Activated T-cell treated with anti-CD3 and anti-CD28 coated beads, Interleukin-2, amount 50 U/mL, for 48 hours (primary cell): ENCODE measurements around the gene ATP12A.
A peak's percentile ranks its signal among the peaks of the same experiment; 100 is the strongest.

Source experiments
- DNase-seq, 2 experiments: peaks; one replicate each; pipeline ENCODE4 v3.0.0-alpha.2; 2020

ATP12A gene

DNA sequence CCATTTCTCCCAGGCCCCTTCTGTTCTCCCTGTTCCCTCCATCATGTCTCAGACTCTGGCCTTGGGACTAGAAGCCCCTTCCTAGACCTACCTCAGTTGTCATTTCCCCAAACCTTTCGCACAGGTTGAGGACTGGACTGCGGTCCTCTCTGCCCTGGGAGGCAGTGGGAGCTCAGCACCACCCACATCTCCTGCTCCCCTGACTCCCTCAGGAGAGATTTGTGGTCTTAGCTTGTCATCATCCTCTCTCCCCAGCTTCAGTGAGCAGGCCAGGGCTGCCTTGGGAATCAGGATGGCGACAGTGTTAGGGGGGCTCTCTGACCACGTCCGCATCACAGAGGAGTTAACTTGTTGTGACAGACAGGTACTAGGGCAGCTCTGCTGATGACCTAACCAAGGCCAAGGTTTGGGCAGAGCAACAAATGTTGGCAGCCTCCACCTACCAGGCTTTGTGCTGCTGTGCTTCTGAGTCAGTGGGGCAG, 58.2 kb downstream of the ATP12A start:
- DNase-seq, result no peak

DNA sequence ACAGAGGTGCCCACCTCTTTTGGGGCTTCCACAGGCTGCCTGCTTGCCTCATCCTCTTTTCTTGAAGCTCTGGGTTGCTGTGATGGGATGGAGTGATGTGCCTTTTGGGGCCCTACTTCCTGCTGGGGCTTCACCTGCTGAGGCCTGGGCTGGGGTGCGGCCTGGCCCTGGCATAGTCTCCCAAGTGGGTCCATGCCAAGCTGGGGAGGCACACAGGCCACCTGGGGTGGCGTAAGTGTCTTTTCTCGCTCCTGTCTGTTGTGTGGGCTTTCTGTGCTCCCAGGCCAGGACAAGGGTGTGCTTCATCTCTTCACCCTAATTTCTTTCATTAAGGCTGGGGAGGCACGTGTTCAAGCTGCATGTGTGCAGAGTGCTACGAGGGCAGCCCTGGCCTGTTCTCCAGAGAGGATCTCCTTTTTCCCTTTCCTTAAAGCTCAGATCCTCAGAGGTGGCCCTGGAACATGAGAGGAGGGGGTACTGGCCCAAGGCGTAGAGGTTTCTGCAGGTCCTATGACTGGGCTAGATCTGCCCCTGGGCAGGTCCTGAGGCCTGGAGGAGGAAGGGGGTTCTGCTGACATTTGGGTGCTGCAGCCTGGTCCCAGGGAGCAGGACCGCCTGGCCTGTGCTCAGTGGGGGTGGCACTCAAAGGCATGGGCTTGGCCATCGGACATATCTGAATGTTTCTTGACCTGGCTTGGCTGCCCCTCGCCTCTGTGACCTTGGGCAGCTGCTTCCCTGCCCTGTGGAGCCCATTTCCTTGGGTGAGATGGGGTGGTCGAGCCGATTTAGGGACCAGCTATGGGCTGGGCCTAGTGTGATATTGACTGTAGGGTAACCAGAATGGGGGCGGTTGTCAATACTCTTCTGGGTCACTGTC, 60.0 kb downstream of the ATP12A start:
- DNase-seq, result no peak

DNA sequence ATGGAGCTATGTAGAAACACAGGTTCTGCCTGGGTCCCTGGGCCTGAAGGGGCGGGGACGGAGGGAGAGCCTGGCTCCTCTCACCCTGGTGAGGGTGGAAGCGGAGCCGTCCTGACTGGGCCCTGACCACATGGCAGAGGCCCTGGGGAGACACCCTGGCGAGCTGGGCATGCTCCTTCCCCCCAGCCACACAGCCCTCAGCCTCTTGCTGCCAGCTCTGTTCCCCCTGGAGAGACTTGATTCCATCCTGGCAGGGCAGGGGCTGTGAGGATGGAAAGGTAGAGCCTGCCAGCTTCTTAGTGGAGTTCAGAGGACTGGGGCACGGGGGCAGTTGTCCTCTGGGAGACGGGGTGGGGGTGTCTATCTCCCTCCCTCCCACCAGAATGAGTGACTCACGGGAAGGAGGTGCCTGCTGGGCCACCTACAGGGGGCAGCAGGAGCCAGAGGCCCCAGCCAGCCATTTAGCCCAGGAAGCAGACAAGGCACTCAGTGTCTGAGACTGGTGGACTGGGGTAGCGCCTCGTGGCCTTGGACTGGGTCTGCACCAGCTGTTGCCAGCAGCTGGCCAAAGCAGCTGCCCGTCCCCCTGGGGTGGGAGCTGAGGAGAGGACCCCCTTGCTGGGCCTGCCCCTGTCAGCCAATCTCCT, 60.9 kb downstream of the ATP12A start:
- no peak for DNase-seq

DNA sequence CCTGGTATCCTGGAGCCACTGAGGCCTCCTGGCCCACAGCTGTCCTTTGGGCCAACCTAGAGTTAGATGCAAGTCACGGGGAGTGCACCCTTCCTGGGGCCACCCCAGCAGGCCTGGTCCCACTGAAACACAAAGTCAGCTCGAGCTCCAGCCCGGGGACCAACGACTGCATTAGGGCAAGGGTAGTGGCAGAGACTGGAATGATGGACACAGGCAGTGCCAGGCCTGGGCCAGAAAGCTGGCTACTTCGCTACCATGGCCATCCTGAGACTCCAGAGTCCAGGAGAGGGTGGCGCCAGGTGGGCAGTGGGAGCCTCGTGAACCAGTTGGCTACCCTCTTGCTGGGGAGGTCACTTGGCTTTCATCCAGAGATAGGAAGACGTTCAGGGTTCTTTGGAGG, 61.6 kb downstream of the ATP12A start:
- no peak for DNase-seq

DNA sequence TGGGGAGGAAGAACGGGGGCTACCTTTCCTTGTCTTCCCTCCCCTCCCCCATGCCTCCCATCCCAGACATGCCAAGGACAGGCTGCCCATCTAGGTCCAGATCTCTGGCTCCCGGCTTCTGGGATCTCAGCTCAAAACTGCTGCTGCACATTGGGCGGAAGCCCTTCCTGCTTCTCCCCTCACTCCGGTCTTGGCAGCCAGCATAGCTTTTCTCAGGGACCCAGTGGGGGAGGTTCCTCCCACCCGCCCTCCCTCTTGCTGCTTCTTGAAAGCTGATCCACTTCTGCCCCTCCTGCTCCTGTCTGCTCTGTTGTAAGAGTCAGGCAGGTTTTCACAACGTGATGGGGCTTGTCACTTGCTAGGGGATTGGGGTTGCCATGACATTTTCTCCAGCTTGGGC, 62.1 kb downstream of the ATP12A start:
- no peak for DNase-seq

DNA sequence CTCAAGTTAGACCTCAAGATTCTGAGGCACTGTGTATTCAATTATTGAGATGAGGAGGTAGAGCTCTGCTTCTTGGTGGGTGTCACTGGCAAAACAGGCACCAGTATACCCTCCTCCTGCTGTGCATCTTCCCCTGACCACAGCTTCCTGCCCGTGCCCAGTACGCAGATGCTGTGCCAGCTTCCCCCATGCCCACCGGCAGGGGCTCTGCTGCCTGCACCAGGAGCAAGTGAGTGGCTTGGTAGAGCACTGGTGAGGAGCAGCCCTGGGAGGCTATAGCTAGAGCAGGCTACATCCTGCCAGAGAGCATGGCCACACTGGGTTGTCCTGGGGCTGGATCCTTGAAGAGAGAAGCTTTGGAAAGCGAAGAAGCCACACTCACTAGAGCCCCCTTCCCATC, 62.8 kb downstream of the ATP12A start:
- no peak for DNase-seq

DNA sequence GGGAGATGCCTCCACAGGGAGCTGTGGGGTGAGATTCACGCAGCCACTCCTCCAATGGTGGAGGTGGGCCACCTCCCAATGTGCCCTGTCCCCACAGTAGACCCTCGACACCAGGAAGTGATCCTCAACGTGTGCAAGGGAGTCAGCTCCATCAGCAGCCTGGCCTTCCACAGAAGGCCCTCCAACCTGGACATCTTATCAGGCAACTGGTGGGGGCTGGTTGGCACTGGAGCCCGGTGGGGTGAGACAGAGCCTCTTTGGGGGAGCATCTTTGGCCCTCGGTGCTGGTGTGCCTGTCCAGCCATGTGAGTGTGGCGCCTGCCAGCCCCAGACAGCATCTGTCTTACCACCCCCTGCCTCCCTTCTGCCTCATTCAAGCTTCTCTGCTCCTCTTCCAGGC, 64.0 kb downstream of the ATP12A start:
- no peak for DNase-seq

DNA sequence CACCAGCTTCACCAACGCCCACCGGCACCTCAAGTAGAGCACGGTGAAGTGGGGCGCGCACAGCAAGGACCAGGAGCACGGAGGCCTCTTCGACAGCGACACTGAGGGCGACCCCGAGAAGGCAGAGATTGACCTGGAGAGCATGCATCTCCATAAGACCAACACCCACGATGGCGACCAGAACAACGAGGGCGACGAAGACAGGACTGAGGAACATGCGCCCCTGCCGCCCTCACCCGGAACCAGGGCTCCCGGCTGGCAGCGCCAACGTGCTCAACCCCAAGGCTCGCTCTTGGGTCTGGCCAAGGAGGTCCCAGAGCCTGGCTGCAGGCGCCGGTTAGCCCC, 65.3 kb downstream of the ATP12A start:
- no peak for DNase-seq

DNA sequence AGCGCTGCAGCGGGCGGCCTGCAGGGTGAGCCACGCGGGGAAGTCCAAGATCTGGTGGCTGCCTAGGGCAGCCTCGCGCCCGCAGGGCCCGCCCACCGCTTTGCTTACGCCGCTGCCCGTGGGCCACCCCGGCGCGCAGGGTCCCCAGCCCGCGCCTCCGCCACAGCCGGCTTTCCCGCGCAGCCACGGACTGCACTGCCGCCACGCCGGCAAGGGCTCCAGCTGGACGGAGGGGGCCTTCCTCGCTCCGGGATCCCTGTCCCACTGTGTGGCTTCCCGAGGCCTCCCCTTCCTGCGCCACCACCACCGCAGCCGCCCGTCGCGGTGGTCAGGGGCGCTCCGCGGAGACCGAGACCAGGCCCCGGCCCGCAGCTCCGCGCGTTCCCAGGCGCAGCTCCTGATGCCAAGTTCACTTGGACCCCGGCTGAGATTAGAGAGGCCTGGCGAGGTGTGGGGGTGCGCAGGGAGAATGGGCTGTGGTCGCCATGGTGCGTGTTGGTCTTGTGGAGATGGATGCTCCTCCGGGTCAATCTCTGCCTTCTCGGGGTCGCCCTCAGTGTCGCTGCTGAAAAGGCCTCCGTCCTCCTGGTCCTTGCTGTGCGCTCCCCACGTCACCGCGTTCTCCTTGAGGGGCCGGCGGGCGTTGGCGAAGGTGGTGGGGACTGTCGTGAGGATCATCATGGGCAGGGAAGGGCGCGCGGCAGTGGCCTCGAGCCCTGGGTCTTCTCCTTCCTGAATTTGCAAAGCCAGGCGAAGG, 65.8 kb downstream of the ATP12A start:
- peak in 1 of 2 experiments; percentile 33 for DNase-seq

DNA sequence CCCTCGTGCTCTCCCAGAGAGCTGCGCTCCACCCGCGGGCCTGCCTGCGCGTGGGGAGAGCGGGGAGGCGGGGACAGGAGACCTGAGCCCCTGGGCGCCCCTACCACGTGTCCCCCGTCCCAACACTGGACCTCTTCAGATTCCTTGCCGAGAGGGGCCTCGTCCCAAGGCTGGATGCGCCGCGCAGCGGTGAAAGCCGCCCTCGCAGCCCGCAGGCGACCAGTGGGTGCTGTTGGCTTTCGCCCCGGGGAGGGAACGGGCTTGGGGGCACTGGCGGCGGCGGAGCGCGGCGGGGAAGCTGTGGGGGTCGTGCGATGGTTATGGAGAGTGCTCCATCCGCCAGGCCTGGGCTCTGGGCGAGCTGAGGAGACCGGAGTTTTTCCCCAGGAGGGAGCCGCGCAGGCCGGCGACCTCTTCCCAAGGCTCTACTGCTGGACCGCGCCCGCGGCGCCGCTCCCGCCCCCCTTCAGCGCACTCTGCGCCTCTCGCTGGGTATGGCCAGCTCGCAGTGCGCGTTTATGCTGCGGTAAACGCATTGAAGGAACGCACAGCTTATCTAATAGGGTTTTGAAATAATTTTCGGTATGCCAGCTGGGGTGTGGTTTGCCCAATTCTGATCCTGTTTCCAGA, 66.5 kb downstream of the ATP12A start:
- peak; percentile 51 to 53 for DNase-seq

DNA sequence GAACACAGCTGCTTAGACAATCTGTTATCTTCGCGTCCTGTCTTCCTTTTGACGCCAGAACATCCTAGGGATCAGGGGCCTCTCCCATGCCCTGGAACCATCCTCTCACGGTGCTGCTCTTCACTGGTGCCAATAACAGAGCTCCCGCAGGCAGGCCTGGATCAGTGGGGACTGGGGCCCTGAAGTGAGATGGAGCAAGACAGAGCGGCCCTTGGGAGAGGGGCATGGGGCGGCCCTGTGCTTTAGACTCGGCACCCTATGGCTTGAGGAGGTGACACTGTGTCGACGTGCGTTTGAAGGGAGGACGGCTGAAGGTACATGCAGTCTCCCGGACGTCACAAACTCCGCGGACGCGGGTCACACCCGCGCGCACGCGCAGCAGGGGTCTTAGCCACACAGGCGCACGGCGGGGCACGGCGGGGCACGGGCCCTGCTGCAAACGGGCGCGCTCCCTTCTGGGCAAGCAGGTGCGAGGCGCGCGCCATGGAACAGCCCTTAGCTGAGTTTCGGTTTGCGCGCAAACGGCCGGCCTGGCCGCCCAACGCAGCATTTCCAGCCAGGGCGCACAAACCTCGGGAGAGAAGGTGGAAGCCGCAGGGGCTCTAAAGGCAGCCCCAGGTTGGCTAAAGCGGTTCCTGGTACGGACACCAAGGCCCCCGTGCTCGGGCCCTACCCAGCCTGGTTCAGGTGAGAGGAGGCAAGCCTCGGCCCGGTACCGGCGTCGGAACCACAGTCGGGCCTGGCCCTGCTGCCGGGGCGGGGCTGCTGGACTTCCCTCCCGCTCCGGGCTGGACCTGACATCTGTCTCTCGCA, 67.2 kb downstream of the ATP12A start:
- DNase-seq, result peak; percentile 44 to 57

DNA sequence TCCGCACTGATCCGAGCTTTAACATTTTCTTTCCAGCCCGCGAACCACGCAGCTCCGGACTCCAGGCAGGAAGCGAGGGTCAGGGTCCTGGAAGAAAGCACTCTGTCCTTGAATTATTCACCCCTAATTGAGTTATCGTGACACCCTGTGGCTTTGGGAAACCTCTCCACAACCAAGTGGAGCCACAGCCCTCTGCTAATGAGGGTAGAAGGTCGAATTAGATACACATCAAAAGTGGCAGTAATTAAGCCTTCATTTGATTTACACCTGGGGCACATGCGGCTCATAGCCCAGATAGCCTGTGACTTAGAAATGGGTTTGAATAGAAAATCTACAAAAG, 67.8 kb downstream of the ATP12A start:
- DNase-seq, result no peak

DNA sequence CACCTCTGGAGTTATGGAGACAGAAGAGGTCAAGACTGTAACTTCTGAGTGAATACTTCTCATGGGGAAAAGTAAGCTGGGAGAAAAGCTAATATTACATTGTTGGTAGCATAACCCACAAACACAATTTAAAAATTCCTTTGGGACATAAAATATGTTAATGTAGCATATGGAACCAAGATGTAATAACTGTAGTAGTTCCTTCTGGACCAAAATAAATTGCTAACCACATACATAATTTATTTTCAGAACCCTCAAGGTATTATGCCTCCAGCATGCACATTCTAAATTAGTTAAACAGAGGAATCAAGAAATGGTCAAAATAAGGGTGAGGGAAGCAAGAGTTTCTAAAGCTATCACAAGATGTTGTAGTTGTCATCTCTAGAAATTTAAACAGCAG, 79.0 kb downstream of the ATP12A start:
- DNase-seq, result no peak
